Loucy (cell line): Measurements from ENCODE around the gene TNFRSF1B.

Source experiments
- H2AFZ ChIP-seq: fragments of 200-600 bp; sonication (generic); 2 replicates; pipeline ENCODE4 v1.6.0; 2016; ENCODE audit warnings: antibody characterized with exemption, mild to moderate bottlenecking, low read length, moderate library complexity
- H3F3A ChIP-seq: fragments of 200-600 bp; 2 replicates; pipeline ENCODE4 v1.6.0; 2016; ENCODE audit warnings: antibody characterized with exemption, low read depth, mild to moderate bottlenecking
- H3K27me3 ChIP-seq: fragments of 200-600 bp; sonication (generic); 2 replicates; pipeline ENCODE4 v1.6.1; 2014; ENCODE audit warnings: low read length, mild to moderate bottlenecking; ENCODE audit not compliant: insufficient read depth, poor library complexity, severe bottlenecking
- H3K36me3 ChIP-seq: fragments of 200-600 bp; sonication (generic); 2 replicates; pipeline ENCODE4 v1.6.1; 2016; ENCODE audit warnings: low read length; ENCODE audit not compliant: insufficient read depth
- H3K4me1 ChIP-seq: fragments of 200-600 bp; sonication (generic); 2 replicates; pipeline ENCODE4 v1.5.1; 2014; ENCODE audit warnings: low read length, mild to moderate bottlenecking; ENCODE audit not compliant: insufficient read depth, poor library complexity, severe bottlenecking
- H3K4me2 ChIP-seq: fragments of 200-600 bp; sonication (generic); 2 replicates; pipeline ENCODE4 v1.6.0; 2014; ENCODE audit warnings: antibody characterized with exemption, low read length, low read depth, mild to moderate bottlenecking; ENCODE audit not compliant: poor library complexity, severe bottlenecking
- H3K4me3 ChIP-seq: fragments of 200-600 bp; sonication (generic); 2 replicates; pipeline ENCODE4 v1.5.1; 2014; ENCODE audit warnings: low read length, mild to moderate bottlenecking, mixed read lengths; ENCODE audit not compliant: poor library complexity, severe bottlenecking
- H3K79me2 ChIP-seq: fragments of 200-600 bp; sonication (generic); 2 replicates; pipeline ENCODE4 v1.6.1; 2014; ENCODE audit warnings: low read length; ENCODE audit not compliant: insufficient read depth
- H3K9ac ChIP-seq: fragments of 200-600 bp; sonication (generic); 2 replicates; pipeline ENCODE4 v1.6.0; 2014; ENCODE audit warnings: mild to moderate bottlenecking, low read depth, low read length, moderate library complexity; ENCODE audit not compliant: poor library complexity, severe bottlenecking
- H3K9me2 ChIP-seq: fragments of 200-600 bp; sonication (generic); replicated peaks from 2 replicates; pipeline ENCODE4 v1.6.1; 2016; ENCODE audit warnings: low read depth, low read length, mixed read lengths
- H3K9me3 ChIP-seq: fragments of 200-600 bp; sonication (generic); 2 replicates; pipeline ENCODE4 v1.6.1; 2014; ENCODE audit warnings: mild to moderate bottlenecking, antibody characterized with exemption, low read length, low read depth; ENCODE audit not compliant: insufficient read depth
- H4K20me1 ChIP-seq: fragments of 200-600 bp; sonication (generic); 2 replicates; pipeline ENCODE4 v1.6.0; 2014; ENCODE audit warnings: antibody characterized with exemption, low read length, mild to moderate bottlenecking; ENCODE audit not compliant: insufficient read depth, poor library complexity, severe bottlenecking
- CTCF ChIP-seq: fragments of 200-600 bp; sonication (generic); conservative IDR thresholded peaks from 2 replicates; pipeline ENCODE4 v1.5.1; 2014; ENCODE audit warnings: mild to moderate bottlenecking, antibody characterized with exemption, low read length
- EZH2phosphoT487 ChIP-seq: fragments of 200-600 bp; IDR thresholded peaks from 2 replicates; pipeline ENCODE4 v1.6.1; 2018; ENCODE audit warnings: antibody characterized with exemption, mild to moderate bottlenecking, moderate library complexity, borderline replicate concordance

TNFRSF1B gene

GRCh38 chr1:12181568-12181967 is 14.8 kb downstream of the TNFRSF1B start:
- Histone ChIP-seq H3K4me2 (no peak overlapping the region), H3K9me3 (no peaks in the 10 kb centered on the region), H3K79me2 (peaks cover 40% of the 10 kb centered on the region; the same call in 1 of the 2 replicates), H3F3A (no peaks in the 10 kb centered on the region; the same call in 1 of the 2 replicates), H3K9ac (no peak overlapping the region), H3K36me3 (no peaks in the 10 kb centered on the region), H3K9me2 (no peaks in the 10 kb centered on the region), H3K4me1 (peaks cover 30% of the 10 kb centered on the region), H3K4me3 (no peak overlapping the region), H2AFZ (no peak overlapping the region), H3K27me3 (no peaks in the 10 kb centered on the region), H4K20me1 (no peaks in the 10 kb centered on the region)
- TF ChIP-seq CTCF (no peak), EZH2phosphoT487 (no peak)

GRCh38 chr1:12182410-12182984 is 15.7 kb downstream of the TNFRSF1B start:
- H3K79me2 ChIP-seq = peaks cover 36% of the 10 kb centered on the region; the same call in 1 of the 2 replicates
- no peak overlapping the region for H3K4me3 ChIP-seq
- no peaks in the 10 kb centered on the region for H3K36me3 ChIP-seq
- H2AFZ ChIP-seq = no peak overlapping the region
- no peaks in the 10 kb centered on the region for H4K20me1 ChIP-seq
- no peaks in the 10 kb centered on the region for H3K9me2 ChIP-seq
- no peak for TF ChIP-seq EZH2phosphoT487
- TF ChIP-seq CTCF = no peak
- no peak overlapping the region for H3K4me2 ChIP-seq
- no peaks in the 10 kb centered on the region; the same call in 1 of the 2 replicates for H3F3A ChIP-seq
- H3K9me3 ChIP-seq = no peaks in the 10 kb centered on the region
- no peaks in the 10 kb centered on the region for H3K27me3 ChIP-seq
- peaks cover 23% of the 10 kb centered on the region for H3K4me1 ChIP-seq
- H3K9ac ChIP-seq = no peak overlapping the region

GRCh38 chr1:12183095-12183794 is 16.5 kb downstream of the TNFRSF1B start:
- Histone ChIP-seq H3K27me3 (no peaks in the 10 kb centered on the region), H4K20me1 (no peaks in the 10 kb centered on the region), H3K9me3 (no peaks in the 10 kb centered on the region), H2AFZ (no peak overlapping the region), H3K4me1 (peaks cover 15% of the 10 kb centered on the region), H3K4me2 (no peak overlapping the region), H3K4me3 (no peak overlapping the region), H3K36me3 (no peaks in the 10 kb centered on the region), H3K9ac (no peak overlapping the region), H3F3A (no peaks in the 10 kb centered on the region), H3K9me2 (no peaks in the 10 kb centered on the region), H3K79me2 (peaks cover 33% of the 10 kb centered on the region; the same call in 1 of the 2 replicates)
- TF ChIP-seq EZH2phosphoT487 (no peak), CTCF (no peak)
